HL-60 (cell line): ENCODE data around the gene PTPRJ.

Experiments used
- DNase-seq, 2 experiments: peaks; one replicate each; pipeline ENCODE4 v3.0.0-alpha.2; 2010 to 2020; ENCODE audit warnings: low read depth in 1 of 2, low spot score in 1 of 2
- H3K27ac ChIP-seq: fragments of 250-450 bp; sonication (Bioruptor Pico); replicated peaks from 2 replicates; pipeline ENCODE4 v1.5.1; 2020; ENCODE audit warnings: mild to moderate bottlenecking, moderate library complexity
- H3K27me3 ChIP-seq: fragments of 250-450 bp; sonication (Bioruptor Pico); 2 replicates; pipeline ENCODE4 v1.5.1; 2021; ENCODE audit warnings: mild to moderate bottlenecking, moderate library complexity; ENCODE audit not compliant: insufficient read depth, poor library complexity, severe bottlenecking
- H3K4me3 ChIP-seq: replicated peaks from 2 replicates; pipeline ENCODE4 v1.5.1; 2011; ENCODE audit warnings: mild to moderate bottlenecking, control low read depth, low read length; ENCODE audit not compliant: insufficient read depth
- GABPA ChIP-seq: IDR thresholded peaks from 2 replicates; pipeline ENCODE4 v1.6.1; 2012; ENCODE audit warnings: low read depth
- POLR2AphosphoS5 ChIP-seq: IDR thresholded peaks from 2 replicates; pipeline ENCODE4 v1.6.1; 2012; ENCODE audit warnings: low read depth
- REST ChIP-seq: IDR thresholded peaks from 2 replicates; pipeline ENCODE4 v1.6.1; 2012; ENCODE audit warnings: low read depth; ENCODE audit not compliant: insufficient replicate concordance
- SPI1 ChIP-seq: IDR thresholded peaks from 2 replicates; pipeline ENCODE4 v1.6.1; 2012; ENCODE audit warnings: low read depth, mild to moderate bottlenecking, borderline replicate concordance
- TF ChIP-seq, protein P1 (sequence below): IDR thresholded peaks from one replicate; pipeline ENCODE4 v1.5.1; 2011; ENCODE audit warnings: low read length, control low read depth, inconsistent platforms; ENCODE audit not compliant: insufficient read depth

The PTPRJ gene

GRCh38 chr11:48075637-48076036 lies 95.3 kb downstream of the PTPRJ start:
- Histone ChIP-seq H3K4me3 (no peak overlapping the region), H3K27me3 (no peaks in the 10 kb centered on the region), H3K27ac (no peak overlapping the region)
- no peak for DNase-seq
- TF ChIP-seq GABPA, result no peak
- TF ChIP-seq, protein P1, sequence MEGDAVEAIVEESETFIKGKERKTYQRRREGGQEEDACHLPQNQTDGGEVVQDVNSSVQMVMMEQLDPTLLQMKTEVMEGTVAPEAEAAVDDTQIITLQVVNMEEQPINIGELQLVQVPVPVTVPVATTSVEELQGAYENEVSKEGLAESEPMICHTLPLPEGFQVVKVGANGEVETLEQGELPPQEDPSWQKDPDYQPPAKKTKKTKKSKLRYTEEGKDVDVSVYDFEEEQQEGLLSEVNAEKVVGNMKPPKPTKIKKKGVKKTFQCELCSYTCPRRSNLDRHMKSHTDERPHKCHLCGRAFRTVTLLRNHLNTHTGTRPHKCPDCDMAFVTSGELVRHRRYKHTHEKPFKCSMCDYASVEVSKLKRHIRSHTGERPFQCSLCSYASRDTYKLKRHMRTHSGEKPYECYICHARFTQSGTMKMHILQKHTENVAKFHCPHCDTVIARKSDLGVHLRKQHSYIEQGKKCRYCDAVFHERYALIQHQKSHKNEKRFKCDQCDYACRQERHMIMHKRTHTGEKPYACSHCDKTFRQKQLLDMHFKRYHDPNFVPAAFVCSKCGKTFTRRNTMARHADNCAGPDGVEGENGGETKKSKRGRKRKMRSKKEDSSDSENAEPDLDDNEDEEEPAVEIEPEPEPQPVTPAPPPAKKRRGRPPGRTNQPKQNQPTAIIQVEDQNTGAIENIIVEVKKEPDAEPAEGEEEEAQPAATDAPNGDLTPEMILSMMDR, result no peak
- no peak for TF ChIP-seq SPI1
- no peak for TF ChIP-seq POLR2AphosphoS5
- TF ChIP-seq REST, result no peak

- Histone ChIP-seq H3K27ac (no peak overlapping the region), H3K4me3 (no peak overlapping the region), H3K27me3 (no peaks in the 10 kb centered on the region)
- no peak for DNase-seq
- TF ChIP-seq GABPA (no peak), SPI1 (no peak), REST (no peak), POLR2AphosphoS5 (no peak)
- TF ChIP-seq, protein P1, result no peak
Observed at GRCh38 chr11:48077251-48077650, 96.9 kb downstream of the PTPRJ start.

DNA sequence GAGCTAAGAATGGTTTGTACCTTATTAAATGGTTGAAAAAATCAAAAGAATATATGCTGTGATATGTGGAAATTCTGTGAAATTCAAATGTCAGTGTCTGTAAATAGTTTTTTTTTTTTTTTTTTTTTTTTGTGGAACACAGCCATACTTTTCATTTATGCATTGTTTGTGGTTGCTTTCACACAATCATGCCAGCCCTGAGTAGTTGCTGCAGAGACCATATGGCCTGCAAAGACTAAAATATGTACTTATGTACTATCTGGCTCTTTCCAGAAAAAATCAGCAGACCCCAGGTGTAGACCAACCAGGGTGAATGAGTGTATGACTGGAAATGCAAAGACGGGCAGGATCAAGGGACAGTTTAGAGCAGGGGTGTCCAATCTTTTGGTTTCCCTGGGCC lies 98.3 kb downstream of the PTPRJ start:
- TF ChIP-seq SPI1 (no peak), REST (no peak), GABPA (no peak), POLR2AphosphoS5 (no peak)
- TF ChIP-seq, protein P1, result no peak
- H3K4me3 ChIP-seq, result no peak overlapping the region
- H3K27ac ChIP-seq, result no peak overlapping the region
- no peak for DNase-seq
- no peaks in the 10 kb centered on the region for H3K27me3 ChIP-seq
